Suppressor macrophage treated with lipopolysaccharide for 4 hours (primary cell): ENCODE results near the gene LHFPL2.
A peak's percentile ranks its signal among the peaks of the same experiment; 100 is the strongest.

Experiments
- DNase-seq: peaks from one replicate; pipeline ENCODE4 v3.0.0-alpha.2; 2020

The LHFPL2 gene

DNA sequence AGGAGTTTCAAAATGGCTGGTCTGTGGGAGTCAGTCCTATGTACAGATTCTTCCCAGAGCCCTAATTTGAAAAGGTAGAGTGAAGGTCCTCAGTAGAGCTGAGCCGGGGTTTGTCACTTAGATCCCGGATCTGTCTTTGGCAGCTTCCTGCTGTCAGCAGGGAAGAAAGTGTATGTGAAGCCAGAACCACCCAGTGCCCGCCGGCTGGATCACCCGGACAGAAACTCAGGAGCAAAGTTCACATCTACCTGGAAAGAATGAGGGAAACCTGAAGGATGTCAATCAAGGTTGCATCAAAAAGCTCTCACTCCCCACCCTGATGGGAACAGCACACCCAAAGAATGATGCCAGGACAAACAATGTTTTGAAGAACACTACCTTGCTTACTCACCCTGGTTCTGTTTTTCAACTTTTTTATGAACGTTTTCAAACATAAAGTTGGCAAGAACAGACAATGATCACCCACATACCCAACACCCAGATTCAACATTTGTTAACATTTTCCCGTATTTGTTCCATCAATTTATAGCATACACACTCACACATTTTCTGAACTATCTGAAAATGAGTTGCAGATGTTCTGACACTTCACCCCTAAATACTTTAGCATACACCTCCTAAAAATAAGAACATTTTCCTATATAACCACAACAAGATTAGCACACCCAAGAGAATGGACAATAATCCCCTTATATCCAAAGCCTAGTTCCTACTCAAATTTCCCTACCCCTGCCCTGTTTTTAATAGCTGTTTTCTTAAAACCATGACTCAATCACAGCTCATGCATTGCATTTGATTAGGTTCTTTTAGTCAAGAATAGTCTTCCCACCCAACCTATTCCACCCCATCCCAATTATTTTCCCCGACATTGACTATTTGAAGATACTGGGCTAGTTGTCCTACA, 133.9 kb downstream of the LHFPL2 start:
- DNase-seq: no peak

DNA sequence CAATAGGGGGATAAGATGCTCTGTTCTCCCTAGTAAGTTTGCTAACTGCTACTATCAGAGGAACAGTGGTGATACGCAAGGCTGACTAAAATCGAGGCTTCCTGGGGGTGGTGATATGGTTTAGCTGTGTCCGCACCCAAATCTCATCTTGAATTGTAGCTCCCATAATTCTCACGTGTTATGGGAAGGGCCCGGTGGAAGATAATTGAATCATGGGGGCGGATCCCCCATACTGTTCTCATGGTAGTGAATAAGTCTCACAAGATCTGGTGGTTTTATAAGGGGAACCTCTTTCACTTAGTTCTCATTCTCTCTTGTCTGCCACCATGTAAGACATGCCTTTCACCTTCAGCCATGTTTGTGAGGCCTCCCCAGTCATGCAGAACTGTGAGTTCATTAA, 135.1 kb downstream of the LHFPL2 start:
- no peak for DNase-seq

- DNase-seq: no peak
Observed at GRCh38 chr5:78512435-78512834, 136.1 kb downstream of the LHFPL2 start.

- peak; percentile 74 for DNase-seq
Observed at GRCh38 chr5:78511121-78511906, 137.3 kb downstream of the LHFPL2 start.

DNA sequence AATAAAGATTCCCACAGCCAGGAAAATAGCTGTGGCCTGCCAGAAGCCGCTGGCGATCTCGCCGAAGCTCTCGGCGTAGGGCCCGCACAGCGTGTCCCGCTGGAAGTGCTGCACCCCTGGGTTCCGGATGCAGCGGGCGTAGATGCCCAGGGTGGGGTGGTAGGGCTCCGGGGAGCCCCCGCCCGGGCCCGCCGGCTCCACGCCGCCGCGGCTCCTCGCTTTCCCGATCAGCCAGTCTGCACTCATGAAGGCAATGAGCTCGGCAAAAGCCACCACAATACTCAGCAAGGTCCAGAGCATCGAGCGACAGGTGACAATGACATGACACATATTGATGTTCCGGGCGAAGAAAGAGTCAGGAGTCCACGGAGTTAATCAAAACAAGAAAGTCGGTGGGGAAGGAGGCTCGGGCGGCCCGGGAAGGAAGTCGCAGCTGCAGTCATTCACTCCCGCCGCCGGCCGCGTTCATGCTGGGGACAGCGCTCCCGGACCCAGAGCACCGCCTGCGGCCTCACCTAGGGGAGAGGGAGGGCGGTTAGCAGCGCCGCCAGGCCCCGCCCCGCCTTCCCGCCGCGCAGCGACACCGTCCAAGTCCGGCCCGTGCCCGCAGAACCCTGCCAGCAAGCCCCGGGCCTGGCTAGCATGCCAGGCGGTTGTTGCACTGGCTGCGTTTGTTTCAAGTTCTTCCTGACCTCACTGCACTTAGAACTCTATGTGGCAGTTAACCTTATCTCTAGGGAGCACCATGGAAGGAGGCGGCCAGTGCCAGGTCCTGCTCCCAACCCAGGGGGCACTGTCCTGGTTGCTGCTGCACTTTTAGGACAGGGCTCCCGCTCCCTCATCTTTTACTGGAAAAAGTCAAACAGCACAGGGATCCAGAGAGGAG, 138.4 kb downstream of the LHFPL2 start:
- DNase-seq: peak; percentile 69

DNA sequence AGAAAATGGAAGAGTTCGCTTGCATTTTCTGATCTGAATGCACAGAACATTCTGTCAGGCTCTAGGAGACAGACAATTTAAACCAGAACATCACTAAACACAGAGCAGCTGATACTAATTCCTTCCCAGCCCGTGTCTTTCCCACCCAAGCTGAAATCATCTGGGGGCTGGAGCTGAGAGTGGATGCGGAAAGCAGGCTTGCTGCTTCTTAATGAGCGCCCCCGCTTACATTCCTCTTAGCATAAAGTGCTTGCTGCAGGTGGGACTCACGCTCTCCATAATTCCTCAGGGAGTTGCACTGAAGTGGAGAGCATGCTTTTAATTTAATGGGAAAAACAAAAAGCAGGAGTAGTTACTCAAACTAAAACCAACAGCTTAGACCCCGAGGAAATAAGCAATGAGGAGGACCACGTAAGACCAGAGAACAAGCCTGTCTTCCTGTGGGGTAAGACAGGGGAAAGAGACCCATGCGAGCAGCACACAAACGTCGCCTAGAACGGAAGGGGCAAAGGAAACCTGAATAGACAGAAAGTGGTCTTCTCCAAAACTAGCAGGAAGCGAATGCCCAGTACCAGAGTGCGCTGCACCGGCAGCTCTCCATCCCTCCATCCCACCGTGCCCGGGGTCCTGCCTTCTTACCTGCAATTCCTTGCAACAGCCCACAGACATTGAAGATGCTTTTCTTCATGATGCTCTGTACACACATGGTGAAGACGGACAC, 139.3 kb downstream of the LHFPL2 start:
- no peak for DNase-seq

DNA sequence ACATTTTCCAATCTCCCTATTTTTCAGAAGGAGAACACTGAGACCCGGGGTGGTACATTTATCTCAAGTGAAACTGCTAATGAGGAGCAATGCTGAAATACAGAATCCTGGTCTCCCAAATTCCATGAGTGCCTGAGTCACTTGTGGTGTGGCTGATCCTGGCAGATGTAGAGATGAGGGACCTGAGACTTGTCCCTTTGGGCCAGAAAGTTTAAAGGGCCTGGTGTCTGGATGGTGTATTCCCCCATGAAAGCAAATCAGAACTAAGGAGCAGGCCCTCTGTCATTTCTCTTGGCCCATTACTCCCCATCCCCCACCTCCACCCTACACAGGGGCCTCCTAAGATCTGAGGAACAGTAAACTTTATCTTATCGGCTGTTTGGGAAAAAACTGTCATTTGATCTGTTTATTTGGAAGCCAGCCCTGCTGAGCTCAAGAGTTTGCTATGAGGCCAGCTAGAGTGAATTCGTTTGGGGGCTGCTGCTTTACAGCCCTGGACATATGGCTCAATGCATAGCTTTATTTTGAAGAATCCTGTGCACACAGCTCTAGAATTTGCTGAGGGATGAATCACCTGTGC, 140.3 kb downstream of the LHFPL2 start:
- no peak for DNase-seq

DNA sequence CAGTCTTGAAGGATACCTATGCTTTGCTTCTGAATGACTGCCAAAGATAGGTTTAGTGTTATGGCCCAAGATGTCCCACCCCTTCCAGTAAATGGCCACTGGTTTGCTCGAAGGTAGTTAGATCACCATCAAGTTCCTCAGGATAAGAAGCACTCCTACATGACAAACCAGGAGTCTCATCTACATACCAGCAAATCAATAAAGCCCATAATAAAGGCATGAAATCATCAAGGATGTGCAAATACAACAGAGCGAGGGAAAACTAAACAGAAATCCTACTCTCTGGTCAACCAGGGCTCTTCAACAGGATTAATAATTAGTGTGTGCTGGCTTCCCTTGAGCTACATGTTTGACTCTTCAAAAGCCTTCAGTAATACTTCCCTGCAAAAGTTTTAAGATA, 141.0 kb downstream of the LHFPL2 start:
- DNase-seq: no peak

- no peak for DNase-seq
Observed at GRCh38 chr5:78506261-78507024, 142.1 kb downstream of the LHFPL2 start.

DNA sequence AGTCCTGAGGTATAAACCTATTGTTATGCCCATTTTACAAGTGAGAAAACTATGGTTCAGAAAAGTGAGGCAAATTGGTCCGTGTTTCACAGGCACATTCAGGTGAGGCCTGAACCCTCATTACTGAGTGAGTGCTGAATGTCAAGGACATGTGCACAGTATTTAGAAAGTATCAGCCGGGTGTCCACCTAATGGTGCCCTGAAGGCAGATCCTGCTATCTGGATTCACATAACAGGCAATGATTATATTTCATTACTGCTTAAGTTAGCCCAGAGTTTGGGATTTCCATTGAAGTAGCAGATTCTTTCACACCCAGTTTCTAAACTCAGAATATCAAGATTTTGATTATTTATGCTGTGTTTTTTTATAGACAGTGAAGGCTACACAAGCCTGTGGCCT, 142.7 kb downstream of the LHFPL2 start:
- no peak for DNase-seq

DNA sequence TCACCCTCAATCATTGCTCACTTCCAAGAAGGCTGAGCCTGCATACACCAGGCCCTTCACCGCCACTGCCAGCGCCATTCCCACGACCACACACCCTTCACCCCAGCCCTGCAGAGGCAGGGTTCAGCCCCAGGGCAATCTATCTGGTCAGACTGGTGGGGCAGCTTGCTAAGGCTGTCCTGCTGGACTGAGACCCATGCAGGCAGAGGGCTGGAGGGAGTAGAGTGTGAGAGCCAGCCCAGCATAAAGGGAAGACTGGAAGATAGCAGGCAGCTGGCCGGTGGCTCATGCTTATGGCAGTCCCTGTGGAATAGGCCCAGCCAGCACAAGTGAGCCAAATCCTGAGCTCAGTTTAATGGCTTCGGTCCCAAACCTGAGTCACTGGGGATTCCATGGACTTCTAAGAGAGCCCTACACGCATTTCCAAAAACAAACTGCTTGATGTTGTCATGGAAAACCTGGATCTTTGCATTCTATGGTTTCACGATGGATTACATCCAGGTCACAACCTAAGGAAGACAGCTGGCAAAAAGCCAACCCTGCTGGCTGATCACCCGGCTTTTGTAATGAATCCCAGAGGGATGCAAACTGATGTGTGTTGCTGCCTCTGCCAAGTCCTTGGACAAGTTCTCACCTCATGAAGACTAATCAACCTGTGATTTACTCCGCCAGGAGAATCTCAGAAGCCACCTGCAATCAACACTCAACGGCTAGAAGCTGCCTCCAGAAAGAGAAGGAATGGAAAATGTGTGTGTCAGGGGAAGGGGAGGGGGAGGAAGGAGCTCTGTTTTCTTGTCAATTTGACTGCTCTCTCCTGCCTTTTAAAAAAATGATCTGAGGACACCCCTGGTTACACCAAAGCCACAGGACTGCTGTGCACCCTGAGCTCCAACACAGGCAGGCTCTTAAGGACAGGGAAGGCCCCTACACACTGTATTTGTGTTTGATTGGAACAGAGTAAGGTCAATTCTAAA, 143.6 kb downstream of the LHFPL2 start:
- no peak for DNase-seq

DNA sequence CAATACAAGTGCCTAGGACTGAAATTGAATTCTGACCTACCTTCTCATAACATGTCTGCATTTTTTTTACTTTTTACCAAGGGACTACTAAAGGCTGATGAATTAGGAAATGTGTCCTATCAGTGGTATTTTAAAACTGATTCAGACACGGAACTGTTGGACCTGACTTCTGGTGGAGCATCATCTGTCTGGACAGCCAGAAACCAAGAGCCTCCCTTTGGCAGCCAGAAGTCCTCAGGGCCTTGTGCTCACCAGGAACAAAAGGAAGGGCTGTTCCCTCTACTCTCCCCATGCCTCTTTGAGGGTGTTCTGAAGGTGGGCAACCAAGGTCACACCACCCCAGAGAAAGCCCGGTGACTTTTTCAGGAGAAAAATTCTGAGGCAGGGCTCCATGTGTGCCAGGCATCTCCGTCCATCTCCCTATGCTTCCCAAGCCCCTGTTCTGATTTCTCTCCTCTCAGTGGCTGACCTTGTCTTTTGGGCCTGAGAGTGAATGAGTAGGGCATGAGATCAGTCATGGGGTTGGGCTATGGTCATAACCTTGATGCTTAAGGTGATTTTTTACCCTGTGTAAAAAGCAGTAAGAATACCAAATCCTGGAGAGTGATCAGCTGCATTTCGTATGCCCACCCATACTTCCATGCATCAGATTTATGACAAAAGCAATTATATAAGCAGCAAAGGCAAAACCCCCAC, 144.5 kb downstream of the LHFPL2 start:
- no peak for DNase-seq

DNA sequence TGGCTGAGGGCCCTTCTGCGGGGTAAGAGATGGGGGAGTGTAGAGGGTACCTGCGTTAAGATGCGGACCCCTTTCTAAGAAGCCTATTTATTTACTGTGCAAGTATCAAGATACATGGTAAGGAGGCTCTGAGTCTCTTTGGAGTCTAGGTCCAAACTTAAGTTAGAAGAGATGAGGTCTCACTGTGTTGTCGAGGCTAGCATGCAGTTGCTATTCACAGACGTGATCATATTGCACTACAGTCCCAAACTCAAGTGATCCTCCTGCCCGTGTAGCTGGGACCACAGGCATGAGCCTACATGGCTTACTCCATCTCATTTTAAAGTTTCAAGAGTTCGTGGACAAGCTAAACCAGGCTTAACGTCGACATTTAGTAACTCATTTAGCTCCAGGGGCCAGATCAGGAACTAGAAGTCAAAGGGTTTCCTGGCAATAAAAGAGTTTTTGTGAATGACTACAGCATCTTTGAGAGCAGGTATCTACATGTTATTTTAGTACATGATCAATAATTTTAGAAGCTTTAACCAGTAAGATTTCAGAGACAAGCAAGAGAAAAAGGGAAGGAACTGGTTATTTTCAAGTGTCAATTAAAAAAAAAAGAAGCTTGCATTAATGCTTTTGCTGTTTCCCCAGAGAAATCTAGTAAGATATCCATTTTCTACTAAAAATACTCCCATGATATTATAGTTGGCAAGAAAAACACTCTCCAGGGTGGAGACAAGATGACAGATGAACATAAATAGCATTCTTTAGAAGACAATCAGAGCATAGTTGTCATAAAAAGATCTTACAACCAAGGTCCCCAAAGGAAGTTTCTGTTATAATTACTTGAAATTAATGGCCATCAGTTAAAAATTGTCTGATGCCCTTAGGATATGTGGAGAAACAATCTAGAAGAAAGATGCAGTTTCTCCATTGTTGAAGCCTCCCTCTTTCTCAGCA, 146.9 kb downstream of the LHFPL2 start:
- no peak for DNase-seq

DNA sequence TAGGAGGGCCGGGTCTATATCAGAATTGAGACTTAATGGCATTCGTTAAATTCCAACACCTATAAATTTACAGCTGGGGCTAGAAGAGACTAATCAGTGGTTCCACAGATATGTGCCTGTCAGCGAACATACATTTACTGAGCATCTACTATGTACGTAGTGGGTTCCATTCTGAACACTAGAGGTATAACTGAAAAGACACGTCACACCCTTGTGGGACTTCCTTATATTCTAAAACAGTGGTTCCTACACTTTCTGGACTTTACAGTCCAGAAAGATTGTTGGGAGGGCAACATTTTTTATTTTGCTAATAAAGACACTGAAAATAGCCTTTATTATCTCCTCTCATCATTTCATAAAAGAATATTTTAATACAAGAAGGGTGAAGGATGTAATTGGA, 147.7 kb downstream of the LHFPL2 start:
- no peak for DNase-seq

- no peak for DNase-seq
Observed at GRCh38 chr5:78500028-78500427, 148.5 kb downstream of the LHFPL2 start.

- DNase-seq: no peak
Observed at GRCh38 chr5:78499485-78499884, 149.1 kb downstream of the LHFPL2 start.

DNA sequence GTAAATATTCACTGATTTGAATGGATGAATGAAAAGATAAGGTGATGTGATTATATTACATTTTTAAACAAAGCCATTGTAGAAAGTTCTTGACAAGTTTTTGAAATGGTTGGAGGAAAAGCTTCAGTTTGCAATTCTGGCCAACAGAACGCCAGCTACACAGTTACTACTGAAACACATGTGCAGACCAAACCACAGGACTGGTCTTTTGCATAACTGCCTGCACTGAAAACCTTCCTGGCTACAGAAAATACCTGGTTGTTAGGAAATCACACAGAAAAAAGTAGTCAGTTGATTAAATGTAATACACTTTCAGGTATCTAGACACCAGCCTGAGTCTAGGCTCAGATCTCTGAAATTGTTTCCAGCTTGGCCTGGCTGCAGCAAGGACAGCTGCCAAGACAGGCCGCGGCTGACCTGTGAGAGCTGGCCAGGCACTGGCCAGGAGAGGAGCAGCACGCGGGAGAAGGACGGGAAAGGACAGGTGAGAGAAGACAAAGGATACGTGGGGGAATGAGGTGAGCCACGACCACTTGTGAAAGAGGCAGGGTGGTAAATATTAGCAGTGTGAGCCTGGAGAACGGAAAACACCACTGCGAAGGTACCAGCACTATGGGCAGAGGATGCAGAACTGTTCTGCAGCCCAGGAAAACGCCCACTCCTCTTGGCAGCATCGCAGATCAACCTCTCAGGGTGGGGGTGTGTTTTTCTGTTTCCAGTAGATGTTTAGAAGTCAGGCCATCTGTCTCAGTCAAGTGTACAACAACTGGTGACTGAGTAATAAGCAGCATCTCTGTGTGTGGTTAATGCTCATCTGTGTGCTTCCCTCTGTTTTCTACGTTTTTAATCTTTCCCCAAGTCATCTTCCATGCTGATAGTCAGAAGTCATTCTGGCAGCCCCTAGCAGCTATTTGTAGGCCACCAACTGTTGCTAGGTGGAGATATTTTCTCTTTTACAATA, 150.7 kb downstream of the LHFPL2 start:
- no peak for DNase-seq
